Measurements from ENCODE around the gene PAPPA2.
"Not testable (repeated sequence)": the region's sequence is repeated elsewhere in the genome, so short reads cannot be mapped to it uniquely, and the experiment has no call there.

The PAPPA2 gene

DNA sequence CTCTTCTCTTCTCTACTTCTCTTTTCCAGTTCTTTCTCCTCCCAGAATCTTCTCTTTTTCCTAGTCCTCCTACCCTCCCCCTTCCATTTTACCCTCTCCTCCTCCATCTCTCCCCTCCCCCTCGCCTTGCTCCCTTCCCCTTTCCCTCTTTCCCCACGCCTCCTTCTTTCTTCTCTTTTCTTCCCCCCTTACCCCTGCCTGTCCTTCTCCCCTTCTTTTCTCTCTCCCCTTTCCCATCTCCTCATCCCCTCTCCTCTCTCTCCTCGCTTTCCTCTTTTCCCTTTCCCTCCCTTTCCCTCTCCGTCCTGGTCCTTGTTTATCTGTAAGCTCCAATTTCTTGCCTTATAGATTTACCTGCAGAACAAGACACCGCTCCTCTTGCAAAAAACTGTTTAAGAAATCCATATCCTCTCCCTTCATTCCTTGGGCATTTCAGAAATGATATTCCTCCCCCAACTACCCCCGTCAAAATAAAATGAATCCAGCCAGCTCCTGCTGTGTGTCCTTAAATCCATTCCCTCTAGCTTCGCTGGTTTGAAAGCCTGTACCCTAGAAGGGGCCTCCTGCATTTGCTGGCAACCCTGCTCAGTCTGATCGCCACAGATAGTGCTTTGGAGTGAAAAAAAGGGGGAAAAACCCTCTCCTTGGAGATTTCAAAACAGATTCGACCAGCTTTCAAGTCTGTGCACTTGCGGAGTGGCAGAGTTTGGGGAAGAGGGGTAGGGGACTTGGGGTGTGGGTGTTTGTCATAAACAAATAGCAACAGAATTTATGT is 89.4 kb downstream of the PAPPA2 start:
- no peak for DNase-seq (ENCODE audit: low read depth in 1 of 2, low spot score in 1 of 2)

GRCh38 chr1:176552999-176553398 is 90.0 kb downstream of the PAPPA2 start:
- DNase-seq (ENCODE audit: low read depth in 1 of 2, low spot score in 1 of 2), result no peak

- no peak for DNase-seq (ENCODE audit: low read depth in 1 of 2, low spot score in 1 of 2)
These were observed 93.3 kb downstream of the PAPPA2 start for GRCh38 chr1:176556288-176556687.

DNA sequence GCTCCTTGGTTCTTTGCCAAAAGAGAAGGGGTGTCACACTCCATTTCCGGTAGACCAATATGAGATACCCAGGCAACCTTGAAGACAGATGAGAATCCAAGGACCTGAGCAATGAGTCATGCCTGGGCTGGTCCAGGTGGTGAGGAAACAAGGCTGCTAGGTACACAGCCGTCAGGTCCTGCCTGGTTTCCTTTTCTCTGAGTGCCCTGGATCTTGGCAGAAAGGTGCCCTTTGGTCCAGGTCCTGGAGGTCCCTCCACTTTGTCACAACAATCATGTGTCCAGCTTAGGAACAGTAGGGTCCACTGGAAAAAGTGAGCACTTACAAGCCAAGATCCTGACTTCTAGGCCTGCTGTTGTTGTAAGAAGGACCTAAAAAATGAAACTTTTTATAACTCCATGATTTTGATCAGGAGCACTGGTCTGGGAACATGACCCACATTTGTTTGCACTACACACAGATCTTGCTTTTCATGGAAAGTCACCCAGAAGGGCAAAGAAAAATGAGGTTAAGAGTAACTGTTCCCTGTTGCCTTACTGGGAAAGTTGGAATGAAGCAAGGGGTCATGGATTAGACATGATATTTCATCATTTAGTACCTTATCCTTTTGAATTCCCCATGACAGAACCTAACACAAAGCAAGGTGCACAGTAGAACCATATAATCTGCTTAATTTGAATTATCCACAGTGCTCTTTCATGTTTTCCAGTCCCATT is 94.7 kb downstream of the PAPPA2 start:
- DNase-seq (ENCODE audit: low read depth in 1 of 2, low spot score in 1 of 2), result no peak

DNA sequence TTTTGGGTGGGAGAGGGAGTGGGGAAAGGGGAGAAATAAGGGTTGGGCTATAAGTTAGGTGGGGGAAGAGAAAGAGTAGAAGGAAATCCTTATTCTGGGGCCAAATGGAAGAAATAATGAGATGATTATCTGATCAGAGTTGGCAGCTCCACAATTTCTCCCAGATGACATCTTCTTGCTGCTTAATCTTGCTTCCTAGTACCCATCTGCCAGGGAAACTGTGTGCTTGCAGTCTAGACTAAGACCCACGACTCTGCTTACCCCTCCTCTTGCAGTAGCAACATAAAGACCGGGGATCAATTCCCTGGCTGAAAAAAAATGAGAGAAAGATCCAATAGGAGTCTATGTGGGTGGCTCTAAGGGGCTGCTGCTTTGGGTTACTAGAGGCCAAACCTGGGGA is 95.6 kb downstream of the PAPPA2 start:
- DNase-seq (ENCODE audit: low read depth in 1 of 2, low spot score in 1 of 2), result no peak

- DNase-seq (ENCODE audit: low read depth in 1 of 2, low spot score in 1 of 2), result no peak
These were observed 96.5 kb downstream of the PAPPA2 start for GRCh38 chr1:176559474-176559873.

DNA sequence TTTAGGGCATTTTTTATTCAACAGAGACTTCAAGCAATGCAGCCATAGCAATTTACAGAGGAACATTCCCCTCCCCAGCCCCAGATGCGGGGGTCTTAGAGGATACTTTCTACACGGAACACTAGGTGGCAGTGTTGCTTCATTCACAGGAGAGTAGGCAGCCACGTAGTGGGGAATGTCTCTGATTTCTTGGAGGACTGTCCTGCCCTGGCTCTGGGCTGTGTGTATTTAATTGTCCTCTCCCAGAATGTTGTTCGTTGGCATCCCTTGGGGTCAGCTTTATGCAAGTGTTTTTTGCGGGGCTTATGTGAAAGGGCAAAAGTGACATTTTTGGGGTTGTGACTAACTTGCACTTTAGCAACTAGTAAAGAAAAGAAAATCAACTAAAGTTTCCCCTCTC is 96.9 kb downstream of the PAPPA2 start:
- no peak for DNase-seq (ENCODE audit: low read depth in 1 of 2, low spot score in 1 of 2)

DNA sequence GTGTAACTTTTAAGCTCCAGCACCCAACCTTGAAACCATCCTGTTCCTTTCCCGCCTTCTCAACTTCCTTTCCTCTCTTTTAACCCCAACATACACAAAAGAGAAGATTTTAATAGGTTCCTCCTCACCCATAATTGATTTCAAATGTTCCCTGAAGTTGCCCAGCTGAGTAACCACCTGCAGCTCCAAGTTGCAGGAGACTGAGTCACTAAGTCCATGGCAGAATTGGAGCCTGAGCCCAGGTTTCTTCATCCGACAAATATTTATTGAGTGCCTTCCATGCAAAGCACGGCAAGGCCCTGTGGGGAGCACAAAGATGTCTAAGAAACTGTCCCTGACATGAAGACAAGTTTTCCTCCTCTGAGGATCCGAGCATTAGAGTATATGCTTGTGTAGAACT is 97.7 kb downstream of the PAPPA2 start:
- DNase-seq (ENCODE audit: low read depth in 1 of 2, low spot score in 1 of 2), result no peak

DNA sequence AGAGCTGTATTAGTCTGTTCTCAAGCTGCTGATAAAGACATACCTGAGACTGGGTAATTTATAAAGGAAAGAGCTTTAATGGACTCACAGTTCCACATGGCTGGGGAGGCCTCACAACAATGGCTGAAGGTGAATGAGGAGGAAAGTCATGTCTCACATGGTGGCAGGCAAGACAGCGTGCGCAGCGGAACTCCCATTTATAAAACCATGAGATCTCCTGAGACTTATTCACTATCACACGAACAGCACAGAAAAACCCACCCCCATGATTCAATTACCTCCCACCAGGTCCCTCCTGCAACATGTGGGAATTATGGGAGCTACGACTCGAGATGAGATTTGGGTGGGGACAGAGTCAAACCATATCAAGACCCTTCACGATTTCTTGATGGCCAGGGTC is 98.8 kb downstream of the PAPPA2 start:
- DNase-seq (ENCODE audit: low read depth in 1 of 2, low spot score in 1 of 2), result not testable (repeated sequence)

DNA sequence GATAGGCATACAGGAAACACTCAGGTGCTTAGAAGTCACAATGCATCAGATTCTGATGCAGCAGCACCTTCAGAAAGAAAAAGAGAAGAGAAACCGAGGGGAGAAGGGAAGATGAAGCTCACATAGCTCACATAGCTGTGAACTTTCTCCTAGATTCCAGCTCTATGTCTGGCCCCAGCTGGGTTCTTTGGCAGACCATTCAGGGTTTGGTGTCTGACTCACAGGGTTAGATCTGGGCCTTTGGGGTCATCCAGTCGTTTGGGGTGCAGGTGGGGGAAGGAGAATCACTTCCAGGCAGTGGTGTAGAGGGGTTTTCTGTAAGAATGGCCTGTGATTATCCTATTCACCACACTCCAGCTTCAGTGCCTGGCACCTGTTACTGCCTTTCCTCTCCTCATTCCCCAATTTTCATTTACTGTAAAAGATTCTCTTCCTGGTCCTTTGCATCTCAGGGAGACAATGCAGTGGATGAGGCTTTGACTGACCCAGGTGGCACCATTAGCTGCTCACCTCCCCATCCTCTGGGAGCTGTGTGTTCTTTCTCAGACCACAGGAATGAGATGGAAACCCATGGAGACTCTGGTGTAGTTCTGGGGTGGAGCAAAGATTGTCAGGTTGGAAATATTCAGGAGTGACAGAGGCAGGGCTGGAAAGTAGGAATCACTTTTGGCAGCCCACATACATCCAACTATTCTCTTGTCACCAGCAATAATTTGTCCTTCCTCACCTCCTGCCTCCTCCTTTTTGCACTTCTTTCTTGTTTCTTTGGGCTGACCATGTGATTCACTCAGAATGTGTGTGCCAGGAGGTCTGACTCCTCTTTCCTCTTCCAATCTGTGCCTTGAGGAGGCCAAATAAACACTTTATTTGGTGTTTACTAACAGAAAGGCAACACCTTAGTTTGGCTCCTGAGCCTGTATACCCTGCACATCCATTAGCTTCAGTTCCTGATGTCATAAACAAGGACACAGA is 103.3 kb downstream of the PAPPA2 start:
- DNase-seq (ENCODE audit: low read depth in 1 of 2, low spot score in 1 of 2), result no peak

- no peak for DNase-seq (ENCODE audit: low read depth in 1 of 2, low spot score in 1 of 2)
These were observed 104.3 kb downstream of the PAPPA2 start for GRCh38 chr1:176567190-176567794.

DNA sequence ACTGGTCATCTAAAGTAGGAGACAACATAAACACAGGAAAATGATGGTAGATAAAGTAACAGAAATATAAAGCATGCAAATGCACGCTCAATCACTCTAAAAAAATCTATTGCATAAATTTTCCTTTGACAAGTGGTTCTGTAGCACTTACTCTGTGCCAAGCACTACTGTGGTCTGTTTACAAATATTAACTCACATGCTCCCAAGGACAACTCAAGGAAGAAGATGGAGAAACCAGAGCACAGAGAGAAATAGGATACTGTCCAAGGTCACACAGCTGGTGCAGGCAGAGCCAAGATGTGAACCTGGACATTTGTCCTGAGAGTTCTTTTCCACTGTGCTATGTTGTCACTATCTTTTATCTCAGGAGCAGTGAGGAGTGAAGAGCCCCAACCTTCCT is 105.2 kb downstream of the PAPPA2 start:
- DNase-seq (ENCODE audit: low read depth in 1 of 2, low spot score in 1 of 2), result no peak

DNA sequence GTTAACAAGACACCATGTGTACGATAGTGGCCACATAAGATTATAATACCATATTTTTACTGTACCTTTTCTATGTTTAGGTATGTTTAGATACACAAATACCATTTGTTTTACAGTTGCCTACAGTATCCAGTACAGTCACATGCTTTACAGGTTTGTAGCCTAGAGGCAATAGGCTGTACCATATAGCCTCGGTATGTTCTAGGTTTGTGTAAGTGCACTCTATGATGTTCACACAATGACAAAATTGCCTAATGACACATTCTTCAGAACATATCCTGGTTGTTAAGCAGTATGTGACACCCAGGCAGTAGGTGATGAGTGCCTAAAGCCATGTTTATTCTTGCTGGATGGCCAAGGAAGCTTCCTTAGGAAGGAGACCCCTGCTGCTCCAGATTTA is 111.8 kb downstream of the PAPPA2 start:
- no peak for DNase-seq (ENCODE audit: low read depth in 1 of 2, low spot score in 1 of 2)

DNA sequence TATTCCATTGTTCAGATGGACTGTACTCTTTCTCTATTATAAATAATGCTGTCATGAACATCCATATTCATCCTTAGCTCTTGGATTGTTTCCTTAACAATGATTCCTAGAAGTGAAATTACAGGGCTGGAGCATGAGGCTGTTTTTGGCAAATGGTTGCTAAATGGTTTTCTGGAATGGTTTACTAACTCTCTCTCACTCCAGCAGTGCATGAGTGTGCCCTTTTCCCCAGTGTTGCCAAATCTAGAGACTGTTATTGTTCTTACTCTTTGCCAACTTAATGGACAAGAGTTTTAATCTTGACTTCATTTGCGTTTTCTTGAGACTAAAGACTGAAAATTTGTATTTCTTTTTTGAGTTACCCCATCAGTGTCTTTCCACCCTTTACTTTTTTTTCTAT is 113.0 kb downstream of the PAPPA2 start:
- no peak for DNase-seq (ENCODE audit: low read depth in 1 of 2, low spot score in 1 of 2)

DNA sequence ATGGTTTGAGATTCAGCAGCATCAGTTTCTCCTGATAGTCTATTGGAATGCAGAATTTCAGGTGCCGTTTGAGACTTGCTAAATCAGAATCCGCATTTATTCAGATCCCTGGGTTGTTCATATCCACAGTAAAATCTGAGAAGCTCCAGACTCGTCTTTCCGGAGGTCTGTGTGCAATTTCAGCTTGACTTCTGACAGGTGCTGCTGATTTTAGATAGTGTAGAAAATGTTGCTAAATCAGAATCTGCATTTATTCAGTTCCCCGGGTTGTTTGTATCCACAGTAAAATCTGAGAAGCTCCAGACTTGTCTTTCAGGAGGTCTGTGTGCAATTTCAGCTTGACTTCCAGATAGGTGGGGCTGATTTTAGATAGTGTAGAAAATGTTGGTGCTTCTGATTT is 113.7 kb downstream of the PAPPA2 start:
- DNase-seq (ENCODE audit: low read depth in 1 of 2, low spot score in 1 of 2), result no peak

GRCh38 chr1:176577646-176578197 is 114.7 kb downstream of the PAPPA2 start:
- no peak for DNase-seq (ENCODE audit: low read depth in 1 of 2, low spot score in 1 of 2)

- DNase-seq (ENCODE audit: low read depth in 1 of 2, low spot score in 1 of 2), result no peak
These were observed 116.1 kb downstream of the PAPPA2 start for GRCh38 chr1:176579087-176579486.

DNA sequence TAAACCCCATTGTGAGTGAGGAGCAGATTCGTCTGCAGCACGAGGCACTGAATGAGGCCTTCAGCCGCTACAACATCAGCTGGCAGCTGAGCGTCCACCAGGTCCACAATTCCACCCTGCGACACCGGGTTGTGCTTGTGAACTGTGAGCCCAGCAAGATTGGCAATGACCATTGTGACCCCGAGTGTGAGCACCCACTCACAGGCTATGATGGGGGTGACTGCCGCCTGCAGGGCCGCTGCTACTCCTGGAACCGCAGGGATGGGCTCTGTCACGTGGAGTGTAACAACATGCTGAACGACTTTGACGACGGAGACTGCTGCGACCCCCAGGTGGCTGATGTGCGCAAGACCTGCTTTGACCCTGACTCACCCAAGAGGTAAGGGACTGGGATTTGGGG is 132.2 kb downstream of the PAPPA2 start:
- no peak for DNase-seq (ENCODE audit: low read depth in 1 of 2, low spot score in 1 of 2)

DNA sequence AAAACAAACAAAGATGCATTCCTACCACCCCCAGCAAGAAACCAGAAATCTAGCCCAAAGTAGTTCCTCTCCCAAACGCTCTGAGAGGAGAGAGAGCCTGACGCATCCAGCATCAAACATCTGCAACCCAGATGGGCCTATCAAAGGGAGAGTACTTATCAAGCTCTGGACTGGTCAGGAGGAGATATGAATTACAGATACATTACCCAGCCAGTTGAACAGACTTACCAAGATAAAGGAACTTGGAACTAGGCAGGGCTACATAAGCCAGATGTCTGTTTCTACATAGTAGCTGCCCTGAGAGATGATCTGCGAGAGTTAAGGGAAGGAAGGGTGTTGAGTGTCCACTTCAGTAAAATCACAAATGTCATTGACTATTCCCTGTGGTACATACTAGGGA is 138.4 kb downstream of the PAPPA2 start:
- no peak for DNase-seq (ENCODE audit: low read depth in 1 of 2, low spot score in 1 of 2)

DNA sequence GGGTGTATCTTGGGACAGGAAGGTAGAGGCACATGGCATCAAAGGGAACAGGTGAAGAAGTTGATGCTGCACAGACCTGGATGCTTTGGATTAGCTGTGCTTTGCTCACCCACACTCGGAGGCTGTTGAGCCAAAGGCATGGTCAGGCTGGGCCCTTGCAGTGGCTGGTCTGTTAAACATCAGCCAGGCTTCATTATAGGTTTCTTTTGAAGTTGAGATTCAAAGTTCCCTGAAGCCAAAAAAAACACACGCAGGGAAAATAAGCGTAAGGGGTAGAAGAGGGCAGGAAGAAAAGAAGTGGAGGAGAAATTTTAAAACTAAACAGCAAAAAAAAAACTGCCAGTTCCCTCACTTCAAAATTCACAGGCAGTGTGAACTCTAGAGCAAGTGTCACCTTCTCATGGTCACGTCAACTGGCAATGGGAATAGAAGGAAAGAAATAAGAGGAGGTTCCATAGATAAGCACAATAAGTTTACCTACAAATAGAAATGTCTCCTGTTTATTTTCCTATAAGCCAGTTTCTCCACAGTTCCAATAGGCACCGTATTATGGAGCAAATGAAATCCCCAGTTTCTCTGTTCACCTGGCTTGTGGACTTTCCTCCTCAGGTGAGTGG is 139.5 kb downstream of the PAPPA2 start:
- no peak for DNase-seq (ENCODE audit: low read depth in 1 of 2, low spot score in 1 of 2)
